AG08396 (cell line): Measurements from ENCODE around the gene ITGA7.

Source experiments
- DNase-seq: peaks from one replicate; pipeline ENCODE4 v3.0.0; 2012; ENCODE audit warnings: low spot score, mixed read lengths

Gene ITGA7

GRCh38 chr12:55718015-55718414, 10.3 kb upstream of the ITGA7 start:
- DNase-seq, result no peak

- no peak for DNase-seq
These were observed 9.6 kb upstream of the ITGA7 start for GRCh38 chr12:55717011-55718007.

- no peak for DNase-seq
These were observed 8.9 kb upstream of the ITGA7 start for GRCh38 chr12:55716582-55716957.

GRCh38 chr12:55715833-55716581, 8.3 kb upstream of the ITGA7 start, which contains the start of gene BLOC1S1:
TSS of gene BLOC1S1 (plus strand) at chr12:55716046. CDS start at chr12:55716052, 6 bp downstream.
- DNase-seq, result peak; percentile 91

GRCh38 chr12:55715169-55715764, 7.6 kb upstream of the ITGA7 start:
- DNase-seq, result no peak

GRCh38 chr12:55713721-55714120, 6.0 kb upstream of the ITGA7 start:
- peak; percentile 84 for DNase-seq

GRCh38 chr12:55712700-55713415, 5.2 kb upstream of the ITGA7 start:
- DNase-seq, result no peak

- DNase-seq, result no peak
These were observed 4.3 kb upstream of the ITGA7 start for GRCh38 chr12:55711786-55712553.

GRCh38 chr12:55708695-55709233, 1.1 kb upstream of the ITGA7 start:
- DNase-seq, result no peak

- no peak for DNase-seq
These were observed 459 bp downstream of the ITGA7 start for GRCh38 chr12:55707219-55707671.

GRCh38 chr12:55706568-55707218, 1.0 kb downstream of the ITGA7 start:
- DNase-seq, result no peak

- DNase-seq, result no peak
These were observed 1.8 kb downstream of the ITGA7 start for GRCh38 chr12:55705782-55706402.

- no peak for DNase-seq
These were observed 2.6 kb downstream of the ITGA7 start for GRCh38 chr12:55704824-55705718.

- no peak for DNase-seq
These were observed 3.6 kb downstream of the ITGA7 start for GRCh38 chr12:55703901-55704761.

GRCh38 chr12:55703288-55703687, 4.4 kb downstream of the ITGA7 start:
- no peak for DNase-seq

- DNase-seq, result no peak
These were observed 4.8 kb downstream of the ITGA7 start for GRCh38 chr12:55702861-55703260.

GRCh38 chr12:55700255-55701018, 7.3 kb downstream of the ITGA7 start:
- DNase-seq, result no peak
